Adrenal gland (tissue), 5 donors: ENCODE data around the gene CCNI.

Source experiments
- CTCF ChIP-seq, 6 experiments: fragments of 450-650 bp in 4 of 6; fragments of 200-600 bp in 2 of 6; sonication (generic) in 1 of 6; IDR thresholded peaks; 1 replicate in 5 of 6; 2 replicates in 1 of 6; pipeline versions ENCODE4 v1.5.1 to v1.8.0; 2016 to 2021; ENCODE audit warnings: antibody characterized with exemption in 6 of 6, mild to moderate bottlenecking in 2 of 6, moderate library complexity in 1 of 6
- POLR2A ChIP-seq, 2 donors: fragments of 450-650 bp; IDR thresholded peaks; one replicate each; pipeline ENCODE4 v1.6.1; 2017; ENCODE audit warnings: antibody characterized with exemption in 2 of 2, mild to moderate bottlenecking in 2 of 2, moderate library complexity in 1 of 2
- donor health status: DM: no; HTN: no; CAD: no.

- TF ChIP-seq CTCF (IDR thresholded peaks at IDR 0.05) (no peak), POLR2A (IDR thresholded peaks at IDR 0.05) (no peak)
Measured at GRCh38 chr4:77002321-77003107, 73.3 kb downstream of the CCNI start.
